HepG2 (cell line): ENCODE results near the gene NDUFAF5. TPM values are rescaled to one million over a fixed set of nuclear protein-coding genes. Genes with fewer than 3 reads are reported as not detected.
A peak's percentile ranks its signal among the peaks of the same experiment; 100 is the strongest.

Experiments
- CHD4 ChIP-seq: fragments of 200-600 bp; sonication (generic); IDR thresholded peaks from 2 replicates; pipeline ENCODE4 v1.7.0; 2017; ENCODE audit warnings: mild to moderate bottlenecking, low read length, borderline replicate concordance
- ELF3 ChIP-seq: IDR thresholded peaks from 2 replicates; pipeline ENCODE4 v1.6.1; 2016; ENCODE audit warnings: missing genetic modification reagents, missing compliant biosample characterization
- FOXA1 ChIP-seq, 2 experiments: fragments of 450-650 bp in 1 of 2; sonication (generic) in 1 of 2; formaldehyde crosslinking in 1 of 2; IDR thresholded peaks; 2 replicates each; pipeline versions ENCODE4 v1.4.0 to v1.6.1; 2016 to 2020; ENCODE audit warnings: missing genetic modification reagents in 1 of 2
- MBD4 ChIP-seq: IDR thresholded peaks from 2 replicates; pipeline ENCODE4 v1.6.1; 2012; ENCODE audit warnings: low read length, inconsistent platforms, borderline replicate concordance
- MLLT10 ChIP-seq: sonication (generic); formaldehyde crosslinking; IDR thresholded peaks from 2 replicates; pipeline ENCODE4 v1.4.0; 2020; ENCODE audit warnings: missing genetic modification reagents
- SAP130 ChIP-seq: IDR thresholded peaks from 2 replicates; pipeline ENCODE4 v1.6.1; 2016; ENCODE audit warnings: low read depth
- ZNF546 ChIP-seq: sonication (generic); formaldehyde crosslinking; conservative IDR thresholded peaks from 2 replicates; pipeline ENCODE4 v1.8.1; 2023; ENCODE audit warnings: mild to moderate bottlenecking, missing genetic modification reagents
- polyA plus RNA-seq, 8 experiments: library from polyadenylated mRNA; depleted of rRNA in 3 of 8; stranded (reverse) in 7 of 8; unstranded in 1 of 8; fragments of >200 nt; fragmentation: Illumina TruSeq in 4 of 8; extraction: Trizol in 4 of 8; gene quantifications; 2 replicates each; pipeline versions ENCODE4 v1.2.1 to v1.2.3, GENCODE V29; 2011 to 2016; ENCODE audit warnings: low read depth in 4 of 8, missing spikeins in 1 of 8, mixed read lengths in 1 of 8; ENCODE audit not compliant: insufficient read depth in 1 of 8
- total RNA-seq, 5 experiments: library from RNA; depleted of rRNA; stranded (reverse); fragments of >200 nt; fragmentation: Illumina TruSeq; extraction: Trizol; gene quantifications; 2 replicates each; pipeline ENCODE4 v1.2.3, GENCODE V29; 2016; ENCODE audit warnings: low read depth in 1 of 5
- TF ChIP-seq, protein P1 (sequence below): IDR thresholded peaks from 2 replicates; pipeline ENCODE4 v1.6.1; 2012; ENCODE audit warnings: low read depth, low read length, improper control_type of control experiment
- TF ChIP-seq, protein P2 (sequence below): sonication (generic); formaldehyde crosslinking; IDR thresholded peaks from 2 replicates; pipeline ENCODE4 v1.5.0; 2020; ENCODE audit warnings: missing genetic modification reagents
- TF ChIP-seq, protein P3 (sequence below): sonication (generic); IDR thresholded peaks from 2 replicates; pipeline ENCODE4 v1.6.1; 2016; ENCODE audit warnings: low read depth, borderline replicate concordance
- TF ChIP-seq, protein P4 (sequence below): sonication (generic); formaldehyde crosslinking; IDR thresholded peaks from 2 replicates; pipeline ENCODE4 v1.4.0; 2020; ENCODE audit warnings: missing genetic modification reagents, mild to moderate bottlenecking, borderline replicate concordance
- TF ChIP-seq, protein P5 (sequence below), 2 experiments: sonication (generic) in 1 of 2; formaldehyde crosslinking in 1 of 2; IDR thresholded peaks; 2 replicates each; pipeline versions ENCODE4 v1.4.0 to v1.6.1; 2018 to 2020; ENCODE audit warnings: missing genetic modification reagents in 2 of 2, borderline replicate concordance in 1 of 2, low read depth in 1 of 2, mild to moderate bottlenecking in 1 of 2, missing biosample characterization in 1 of 2
- TF ChIP-seq, protein P6 (sequence below): IDR thresholded peaks from 2 replicates; pipeline ENCODE4 v1.6.1; 2012; ENCODE audit warnings: inconsistent platforms
- TF ChIP-seq, protein P7 (sequence below): sonication (generic); formaldehyde crosslinking; IDR thresholded peaks from 2 replicates; pipeline ENCODE4 v1.5.0; 2020; ENCODE audit warnings: mild to moderate bottlenecking, missing genetic modification reagents, moderate library complexity
- TF ChIP-seq, protein P8 (sequence below): IDR thresholded peaks from 2 replicates; pipeline ENCODE4 v1.6.1; 2016; ENCODE audit warnings: missing biosample characterization, missing genetic modification reagents, low read depth

The NDUFAF5 gene
- total and polyA plus RNA-seq, 2 of the 13 experiments (the other 11 are each of a cell fraction or from before 2014, with no cell fraction given), result 23.1 to 66.7 TPM

DNA sequence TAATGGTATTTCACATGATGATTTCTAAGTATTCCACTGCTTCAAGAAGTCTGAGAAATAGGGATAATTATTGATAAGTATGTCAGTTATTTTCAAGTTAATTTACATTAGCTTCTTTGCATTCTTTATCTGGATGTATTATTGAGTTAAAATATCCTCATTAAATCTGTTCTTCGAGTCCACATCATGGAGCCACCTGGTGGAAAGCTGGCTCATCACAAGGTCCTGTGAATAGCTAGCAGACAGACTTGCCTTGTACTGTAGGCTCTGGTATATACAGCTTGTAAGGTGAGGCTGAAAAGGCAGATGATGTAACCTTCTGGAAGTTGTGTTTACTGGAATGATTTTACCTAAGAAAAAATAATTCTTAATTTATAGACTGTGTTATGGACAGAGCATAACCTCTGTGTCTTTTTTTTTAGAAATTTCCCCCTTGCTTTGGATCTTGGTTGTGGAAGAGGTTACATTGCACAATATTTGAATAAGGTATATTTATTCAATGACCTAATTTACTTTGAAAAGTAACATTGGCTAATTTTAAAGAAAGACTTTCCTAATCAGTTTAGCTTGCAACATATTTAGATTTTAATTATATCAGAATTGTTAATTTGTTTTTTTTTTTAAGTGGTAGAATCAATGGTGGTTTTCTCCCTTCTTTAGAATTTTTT lies 3.5 kb downstream of the NDUFAF5 start (continued):
- TF ChIP-seq SAP130 (CRISPR knock-in tag) (peak; percentile 52; the same call in 1 of the 2 replicates), MBD4 (0 out of 2 replicates have a peak, but pooled peaks have one; percentile 46), ZNF546 (no peak), MLLT10 (CRISPR knock-in tag) (no peak), FOXA1 (IDR thresholded peaks at IDR 0.05) (peak; percentile 42; the same call in 1 of the 2 replicates), FOXA1 (CRISPR knock-in tag; IDR thresholded peaks at IDR 0.05) (peak; percentile 47), ELF3 (CRISPR knock-in tag) (peak; percentile 28; the same call in 1 of the 2 replicates), CHD4 (peak; percentile 66; the same call in 1 of the 2 replicates)
- TF ChIP-seq, protein P1, sequence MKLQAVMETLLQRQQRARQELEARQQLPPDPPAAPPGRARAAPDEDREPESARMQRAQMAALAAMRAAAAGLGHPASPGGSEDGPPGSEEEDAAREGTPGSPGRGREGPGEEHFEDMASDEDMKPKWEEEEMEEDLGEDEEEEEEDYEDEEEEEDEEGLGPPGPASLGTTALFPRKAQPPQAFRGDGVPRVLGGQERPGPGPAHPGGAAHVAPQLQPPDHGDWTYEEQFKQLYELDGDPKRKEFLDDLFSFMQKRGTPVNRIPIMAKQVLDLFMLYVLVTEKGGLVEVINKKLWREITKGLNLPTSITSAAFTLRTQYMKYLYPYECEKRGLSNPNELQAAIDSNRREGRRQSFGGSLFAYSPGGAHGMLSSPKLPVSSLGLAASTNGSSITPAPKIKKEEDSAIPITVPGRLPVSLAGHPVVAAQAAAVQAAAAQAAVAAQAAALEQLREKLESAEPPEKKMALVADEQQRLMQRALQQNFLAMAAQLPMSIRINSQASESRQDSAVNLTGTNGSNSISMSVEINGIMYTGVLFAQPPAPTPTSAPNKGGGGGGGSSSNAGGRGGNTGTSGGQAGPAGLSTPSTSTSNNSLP, result peak; percentile 64
- TF ChIP-seq, protein P2, sequence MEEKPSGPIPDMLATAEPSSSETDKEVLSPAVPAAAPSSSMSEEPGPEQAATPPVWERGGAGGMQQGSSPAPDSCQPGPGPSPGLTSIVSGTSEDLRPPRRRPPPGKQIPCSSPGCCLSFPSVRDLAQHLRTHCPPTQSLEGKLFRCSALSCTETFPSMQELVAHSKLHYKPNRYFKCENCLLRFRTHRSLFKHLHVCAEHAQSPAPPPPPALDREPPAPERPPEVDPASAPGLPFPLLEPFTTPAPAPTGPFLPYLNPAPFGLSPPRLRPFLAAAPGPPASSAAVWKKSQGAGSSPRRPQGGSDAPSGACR (CRISPR knock-in tag), result no peak
- TF ChIP-seq, protein P3, sequence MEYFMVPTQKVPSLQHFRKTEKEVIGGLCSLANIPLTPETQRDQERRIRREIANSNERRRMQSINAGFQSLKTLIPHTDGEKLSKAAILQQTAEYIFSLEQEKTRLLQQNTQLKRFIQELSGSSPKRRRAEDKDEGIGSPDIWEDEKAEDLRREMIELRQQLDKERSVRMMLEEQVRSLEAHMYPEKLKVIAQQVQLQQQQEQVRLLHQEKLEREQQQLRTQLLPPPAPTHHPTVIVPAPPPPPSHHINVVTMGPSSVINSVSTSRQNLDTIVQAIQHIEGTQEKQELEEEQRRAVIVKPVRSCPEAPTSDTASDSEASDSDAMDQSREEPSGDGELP, result no peak
- TF ChIP-seq, protein P4, sequence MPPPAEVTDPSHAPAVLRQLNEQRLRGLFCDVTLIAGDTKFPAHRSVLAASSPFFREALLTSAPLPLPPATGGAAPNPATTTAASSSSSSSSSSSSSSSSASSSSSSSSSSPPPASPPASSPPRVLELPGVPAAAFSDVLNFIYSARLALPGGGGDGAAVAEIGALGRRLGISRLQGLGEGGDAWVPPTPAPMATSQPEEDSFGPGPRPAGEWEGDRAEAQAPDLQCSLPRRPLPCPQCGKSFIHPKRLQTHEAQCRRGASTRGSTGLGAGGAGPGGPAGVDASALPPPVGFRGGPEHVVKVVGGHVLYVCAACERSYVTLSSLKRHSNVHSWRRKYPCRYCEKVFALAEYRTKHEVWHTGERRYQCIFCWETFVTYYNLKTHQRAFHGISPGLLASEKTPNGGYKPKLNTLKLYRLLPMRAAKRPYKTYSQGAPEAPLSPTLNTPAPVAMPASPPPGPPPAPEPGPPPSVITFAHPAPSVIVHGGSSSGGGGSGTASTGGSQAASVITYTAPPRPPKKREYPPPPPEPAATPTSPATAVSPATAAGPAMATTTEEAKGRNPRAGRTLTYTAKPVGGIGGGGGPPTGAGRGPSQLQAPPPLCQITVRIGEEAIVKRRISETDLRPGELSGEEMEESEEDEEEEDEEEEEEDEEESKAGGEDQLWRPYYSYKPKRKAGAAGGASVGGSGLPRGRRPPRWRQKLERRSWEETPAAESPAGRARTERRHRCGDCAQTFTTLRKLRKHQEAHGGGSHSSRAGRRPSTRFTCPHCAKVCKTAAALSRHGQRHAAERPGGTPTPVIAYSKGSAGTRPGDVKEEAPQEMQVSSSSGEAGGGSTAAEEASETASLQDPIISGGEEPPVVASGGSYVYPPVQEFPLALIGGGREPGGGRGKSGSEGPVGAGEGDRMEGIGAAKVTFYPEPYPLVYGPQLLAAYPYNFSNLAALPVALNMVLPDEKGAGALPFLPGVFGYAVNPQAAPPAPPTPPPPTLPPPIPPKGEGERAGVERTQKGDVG (CRISPR knock-in tag), result no peak
- TF ChIP-seq, protein P5, sequence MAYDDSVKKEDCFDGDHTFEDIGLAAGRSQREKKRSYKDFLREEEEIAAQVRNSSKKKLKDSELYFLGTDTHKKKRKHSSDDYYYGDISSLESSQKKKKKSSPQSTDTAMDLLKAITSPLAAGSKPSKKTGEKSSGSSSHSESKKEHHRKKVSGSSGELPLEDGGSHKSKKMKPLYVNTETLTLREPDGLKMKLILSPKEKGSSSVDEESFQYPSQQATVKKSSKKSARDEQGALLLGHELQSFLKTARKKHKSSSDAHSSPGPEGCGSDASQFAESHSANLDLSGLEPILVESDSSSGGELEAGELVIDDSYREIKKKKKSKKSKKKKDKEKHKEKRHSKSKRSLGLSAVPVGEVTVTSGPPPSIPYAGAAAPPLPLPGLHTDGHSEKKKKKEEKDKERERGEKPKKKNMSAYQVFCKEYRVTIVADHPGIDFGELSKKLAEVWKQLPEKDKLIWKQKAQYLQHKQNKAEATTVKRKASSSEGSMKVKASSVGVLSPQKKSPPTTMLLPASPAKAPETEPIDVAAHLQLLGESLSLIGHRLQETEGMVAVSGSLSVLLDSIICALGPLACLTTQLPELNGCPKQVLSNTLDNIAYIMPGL (CRISPR knock-in tag; IDR thresholded peaks at IDR 0.05; ENCODE audit: borderline replicate concordance in 1 of 2, low read depth in 1 of 2), result peak in 1 of 2 experiments; percentile 48; a peak in 1 of 4 replicates
- TF ChIP-seq, protein P6, sequence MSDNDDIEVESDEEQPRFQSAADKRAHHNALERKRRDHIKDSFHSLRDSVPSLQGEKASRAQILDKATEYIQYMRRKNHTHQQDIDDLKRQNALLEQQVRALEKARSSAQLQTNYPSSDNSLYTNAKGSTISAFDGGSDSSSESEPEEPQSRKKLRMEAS, result no peak
- TF ChIP-seq, protein P7, sequence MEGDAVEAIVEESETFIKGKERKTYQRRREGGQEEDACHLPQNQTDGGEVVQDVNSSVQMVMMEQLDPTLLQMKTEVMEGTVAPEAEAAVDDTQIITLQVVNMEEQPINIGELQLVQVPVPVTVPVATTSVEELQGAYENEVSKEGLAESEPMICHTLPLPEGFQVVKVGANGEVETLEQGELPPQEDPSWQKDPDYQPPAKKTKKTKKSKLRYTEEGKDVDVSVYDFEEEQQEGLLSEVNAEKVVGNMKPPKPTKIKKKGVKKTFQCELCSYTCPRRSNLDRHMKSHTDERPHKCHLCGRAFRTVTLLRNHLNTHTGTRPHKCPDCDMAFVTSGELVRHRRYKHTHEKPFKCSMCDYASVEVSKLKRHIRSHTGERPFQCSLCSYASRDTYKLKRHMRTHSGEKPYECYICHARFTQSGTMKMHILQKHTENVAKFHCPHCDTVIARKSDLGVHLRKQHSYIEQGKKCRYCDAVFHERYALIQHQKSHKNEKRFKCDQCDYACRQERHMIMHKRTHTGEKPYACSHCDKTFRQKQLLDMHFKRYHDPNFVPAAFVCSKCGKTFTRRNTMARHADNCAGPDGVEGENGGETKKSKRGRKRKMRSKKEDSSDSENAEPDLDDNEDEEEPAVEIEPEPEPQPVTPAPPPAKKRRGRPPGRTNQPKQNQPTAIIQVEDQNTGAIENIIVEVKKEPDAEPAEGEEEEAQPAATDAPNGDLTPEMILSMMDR (CRISPR knock-in tag), result peak; percentile 82
- TF ChIP-seq, protein P8, sequence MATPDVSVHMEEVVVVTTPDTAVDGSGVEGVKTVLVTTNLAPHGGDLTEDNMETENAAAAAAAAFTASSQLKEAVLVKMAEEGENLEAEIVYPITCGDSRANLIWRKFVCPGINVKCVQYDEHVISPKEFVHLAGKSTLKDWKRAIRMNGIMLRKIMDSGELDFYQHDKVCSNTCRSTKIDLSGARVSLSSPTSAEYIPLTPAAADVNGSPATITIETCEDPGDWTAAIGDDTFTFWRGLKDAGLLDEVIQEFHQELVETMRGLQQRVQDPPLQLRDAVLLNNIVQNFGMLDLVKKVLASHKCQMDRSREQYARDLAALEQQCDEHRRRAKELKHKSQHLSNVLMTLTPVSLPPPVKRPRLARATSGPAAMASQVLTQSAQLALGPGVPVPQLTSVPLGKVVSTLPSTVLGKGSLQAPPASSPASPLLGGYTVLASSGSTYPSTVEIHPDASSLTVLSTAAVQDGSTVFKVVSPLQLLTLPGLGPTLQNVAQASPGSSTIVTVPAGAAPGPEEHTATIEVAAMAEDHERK (CRISPR knock-in tag), result no peak
